SW480 (cell line): ENCODE results near the gene C9orf72.
"Not testable (repeated sequence)": the region's sequence is repeated elsewhere in the genome, so short reads cannot be mapped to it uniquely, and the experiment has no call there.

Source experiments
- DNase-seq: peaks from one replicate; pipeline ENCODE4 v3.0.0-alpha.2; 2016; ENCODE audit warnings: low spot score

The C9orf72 gene

GRCh38 chr9:27572918-27573633, at the start of gene C9orf72:
Gene C9orf72, minus strand, starts transcription at chr9:27573481. Its CDS starts 6,361 bp downstream, at chr9:27567120.
- peak; percentile 55 for DNase-seq

GRCh38 chr9:27622693-27623340, 49.5 kb upstream of the C9orf72 start:
- DNase-seq = no peak

- DNase-seq = no peak
Observed at GRCh38 chr9:27619743-27620142, 46.5 kb upstream of the C9orf72 start.

GRCh38 chr9:27618066-27618465, 44.8 kb upstream of the C9orf72 start:
- DNase-seq = no peak

- no peak for DNase-seq
Observed at GRCh38 chr9:27614551-27614950, 41.3 kb upstream of the C9orf72 start.

GRCh38 chr9:27612036-27612435, 38.8 kb upstream of the C9orf72 start:
- DNase-seq = not testable (repeated sequence)

- no peak for DNase-seq
Observed at GRCh38 chr9:27610622-27611021, 37.3 kb upstream of the C9orf72 start.

GRCh38 chr9:27602954-27603353, 29.7 kb upstream of the C9orf72 start:
- no peak for DNase-seq

- no peak for DNase-seq
Observed at GRCh38 chr9:27602142-27602861, 29.0 kb upstream of the C9orf72 start.

- no peak for DNase-seq
Observed at GRCh38 chr9:27601396-27601795, 28.1 kb upstream of the C9orf72 start.

- DNase-seq = no peak
Observed at GRCh38 chr9:27600256-27600655, 27.0 kb upstream of the C9orf72 start.

GRCh38 chr9:27599870-27600238, 26.6 kb upstream of the C9orf72 start:
- DNase-seq = no peak

GRCh38 chr9:27599102-27599869, 26.0 kb upstream of the C9orf72 start:
- DNase-seq = no peak

- no peak for DNase-seq
Observed at GRCh38 chr9:27595733-27596132, 22.5 kb upstream of the C9orf72 start.

- DNase-seq = no peak
Observed at GRCh38 chr9:27591672-27592071, 18.4 kb upstream of the C9orf72 start.

GRCh38 chr9:27591093-27591492, 17.8 kb upstream of the C9orf72 start:
- DNase-seq = no peak

GRCh38 chr9:27590651-27591050, 17.4 kb upstream of the C9orf72 start:
- DNase-seq = no peak

GRCh38 chr9:27589462-27589861, 16.2 kb upstream of the C9orf72 start:
- DNase-seq = no peak

GRCh38 chr9:27586304-27586703, 13.0 kb upstream of the C9orf72 start:
- no peak for DNase-seq

GRCh38 chr9:27584931-27585330, 11.7 kb upstream of the C9orf72 start:
- no peak for DNase-seq

- peak; percentile 9 for DNase-seq
Observed at GRCh38 chr9:27582794-27583193, 9.5 kb upstream of the C9orf72 start.

GRCh38 chr9:27581826-27582225, 8.5 kb upstream of the C9orf72 start:
- no peak for DNase-seq
